Muscle of leg (tissue), 11 donors: ENCODE measurements around the gene HERC4. TPM values are rescaled to one million over a fixed set of nuclear protein-coding genes. Genes with fewer than 3 reads are reported as not detected.
A peak's percentile ranks its signal among the peaks of the same experiment; 100 is the strongest.

Experiments
- DNase-seq: peaks from one replicate; pipeline ENCODE4 v3.0.0; 2013
- H3K27ac ChIP-seq: one replicate; pipeline ENCODE4 v1.5.1; 2013; ENCODE audit warnings: mild to moderate bottlenecking, low read length, control low read depth
- H3K27me3 ChIP-seq: one replicate; pipeline ENCODE4 v1.6.1; 2013; ENCODE audit warnings: low read length; ENCODE audit not compliant: control insufficient read depth, insufficient read depth
- H3K36me3 ChIP-seq: one replicate; pipeline ENCODE4 v1.6.1; 2013; ENCODE audit warnings: low read length; ENCODE audit not compliant: control insufficient read depth, insufficient read depth
- H3K4me1 ChIP-seq: one replicate; pipeline ENCODE4 v1.6.1; 2013; ENCODE audit warnings: low read length; ENCODE audit not compliant: control insufficient read depth, insufficient read depth
- H3K4me3 ChIP-seq: one replicate; pipeline ENCODE4 v1.5.1; 2013; ENCODE audit warnings: low read length, control low read depth
- H3K9me3 ChIP-seq: replicated peaks from 2 replicates; pipeline ENCODE4 v1.6.1; 2013; ENCODE audit warnings: low read depth, low read length; ENCODE audit not compliant: control insufficient read depth
- WGBS: methylation state at CpG from one replicate; pipeline ENCODE4 v1.1.5; 2013; ENCODE audit warnings: missing lambda C conversion rate; ENCODE audit not compliant: insufficient coverage; 5-methylcytosine and 5-hydroxymethylcytosine counted together
- polyA plus RNA-seq, 8 donors: library from polyadenylated mRNA; unstranded; fragments of 120-200 nt; gene quantifications; one replicate each; pipeline versions ENCODE4 v1.2.1 to v1.2.3, GENCODE V29; 2013; ENCODE audit warnings: inconsistent platforms in 1 of 8, low replicate concordance in 1 of 8; ENCODE audit not compliant: insufficient read length in 8 of 8, insufficient read depth in 1 of 8
- total RNA-seq: library from RNA; stranded (reverse); fragments of 120-200 nt; gene quantifications from one replicate; pipeline ENCODE4 v1.2.4, GENCODE V29; 2013

The HERC4 gene
- total and polyA plus RNA-seq, 9 donors = 25.1 to 36.4 (median 28.5) TPM

- H3K27me3 ChIP-seq = no peaks in the 10 kb centered on the region
- H3K36me3 ChIP-seq = no peaks in the 10 kb centered on the region
- H3K27ac ChIP-seq = peak within 1 kb of the TSS; percentile 91
- no peaks in the 10 kb centered on the region for H3K9me3 ChIP-seq
- DNase-seq = peak; percentile 78
- 56% methylated on average over 1 of the region's 3 CpGs for WGBS
- H3K4me1 ChIP-seq = peaks cover 9% of the 10 kb centered on the region
- peak within 1 kb of the TSS; percentile 49 for H3K4me3 ChIP-seq
Observed at GRCh38 chr10:68109331-68109730, 34.2 kb upstream of the HERC4 start, which contains the start of gene MYPN. MYPN (plus strand) TSS chr10:68109488; CDS start chr10:68121439, 11,951 bp downstream.

DNA sequence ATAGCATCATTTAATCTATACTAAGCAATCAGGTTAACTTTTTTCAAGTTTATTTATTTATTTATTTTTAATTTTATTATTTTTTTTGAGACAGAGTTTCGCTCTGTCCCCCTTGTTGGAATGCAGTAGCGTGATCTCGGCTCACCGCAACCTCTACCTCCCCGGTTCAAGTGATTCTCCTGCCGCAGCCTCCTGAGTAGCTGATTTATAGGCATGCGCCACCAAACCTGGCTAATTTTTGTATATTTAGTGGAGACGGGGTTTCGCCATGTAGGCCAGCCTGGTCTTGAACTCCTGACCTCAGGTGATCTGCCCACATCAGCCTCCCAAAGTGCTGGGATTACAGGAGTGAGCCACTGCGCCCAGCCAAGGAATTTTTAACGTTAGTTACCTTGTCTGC, 33.6 kb upstream of the HERC4 start:
- DNase-seq = no peak
- WGBS = 88% methylated on average over 6 of the region's 11 CpGs
- Histone ChIP-seq H3K36me3 (no peaks in the 10 kb centered on the region), H3K9me3 (no peaks in the 10 kb centered on the region), H3K4me1 (peaks cover 9% of the 10 kb centered on the region), H3K27me3 (no peaks in the 10 kb centered on the region), H3K4me3 (peak overlapping the region; percentile 2), H3K27ac (peak overlapping the region; percentile 91)

DNA sequence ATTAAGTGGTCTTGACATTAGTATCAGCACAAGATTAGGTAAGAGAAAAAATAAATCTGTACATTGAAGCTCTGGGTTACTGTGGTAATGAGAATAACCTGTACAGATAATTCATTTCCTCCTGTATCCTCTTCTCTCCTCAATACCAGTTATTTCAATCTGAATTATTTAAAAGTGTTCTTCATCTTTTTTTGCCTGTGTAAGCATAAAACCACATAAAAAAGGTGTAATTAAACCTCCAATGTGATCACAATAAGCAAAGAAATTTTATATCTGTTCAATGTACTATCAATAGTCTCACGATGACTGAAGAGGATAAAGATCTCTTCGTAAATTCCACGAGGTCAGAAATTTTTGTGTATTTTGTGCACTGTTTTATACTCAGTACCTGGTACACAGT, 33.0 kb upstream of the HERC4 start:
- no peaks in the 10 kb centered on the region for H3K36me3 ChIP-seq
- H3K4me1 ChIP-seq = peaks cover 9% of the 10 kb centered on the region
- WGBS = no CpG with 5 or more reads among the region's 3 CpGs
- no peak overlapping the region for H3K4me3 ChIP-seq
- no peaks in the 10 kb centered on the region for H3K9me3 ChIP-seq
- no peak for DNase-seq
- H3K27ac ChIP-seq = no peak overlapping the region
- H3K27me3 ChIP-seq = no peaks in the 10 kb centered on the region

- Histone ChIP-seq H3K36me3 (no peaks in the 10 kb centered on the region), H3K4me3 (no peak overlapping the region), H3K27me3 (no peaks in the 10 kb centered on the region), H3K27ac (no peak overlapping the region), H3K4me1 (peaks cover 9% of the 10 kb centered on the region), H3K9me3 (no peaks in the 10 kb centered on the region)
- no peak for DNase-seq
- WGBS = no CpG with 5 or more reads among the region's 1 CpG
Observed at GRCh38 chr10:68107651-68108050, 32.6 kb upstream of the HERC4 start.

- Histone ChIP-seq H3K4me1 (peaks cover 9% of the 10 kb centered on the region), H3K9me3 (no peaks in the 10 kb centered on the region), H3K27ac (peak overlapping the region; percentile 53), H3K4me3 (peak overlapping the region; percentile 4), H3K36me3 (no peaks in the 10 kb centered on the region), H3K27me3 (no peaks in the 10 kb centered on the region)
- WGBS = 17% methylated on average over 1 of the region's 3 CpGs
- DNase-seq = peak; percentile 68
Observed at GRCh38 chr10:68106656-68107055, 31.6 kb upstream of the HERC4 start.

DNA sequence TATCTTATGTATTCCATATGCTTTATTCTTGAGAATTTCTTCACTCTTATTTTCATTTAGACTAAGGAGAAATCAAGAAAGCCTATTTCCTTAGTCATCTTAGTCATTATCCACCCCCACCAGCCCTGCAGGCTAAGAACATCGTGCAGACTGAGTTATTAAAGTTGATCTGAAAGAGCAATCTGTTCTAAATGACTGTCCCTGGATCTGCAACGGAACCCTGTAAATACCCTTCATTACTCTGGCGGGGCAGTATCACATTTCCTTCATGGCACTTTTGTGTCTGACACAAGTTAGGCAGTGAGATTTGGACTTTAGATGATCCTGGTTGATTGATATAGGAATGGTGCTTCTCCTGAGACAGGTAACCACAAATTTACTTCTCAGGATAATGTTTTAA, 30.7 kb upstream of the HERC4 start:
- H3K9me3 ChIP-seq = no peaks in the 10 kb centered on the region
- DNase-seq = peak; percentile 44
- peaks cover 9% of the 10 kb centered on the region for H3K4me1 ChIP-seq
- no peak overlapping the region for H3K4me3 ChIP-seq
- no peaks in the 10 kb centered on the region for H3K36me3 ChIP-seq
- H3K27ac ChIP-seq = peak overlapping the region; percentile 53
- no peaks in the 10 kb centered on the region for H3K27me3 ChIP-seq
- WGBS = no CpG with 5 or more reads among the region's 3 CpGs

GRCh38 chr10:68103901-68104300, 28.8 kb upstream of the HERC4 start:
- Histone ChIP-seq H3K36me3 (no peaks in the 10 kb centered on the region), H3K27ac (no peak overlapping the region), H3K4me1 (peaks cover 5% of the 10 kb centered on the region), H3K27me3 (no peaks in the 10 kb centered on the region), H3K4me3 (no peak overlapping the region), H3K9me3 (no peaks in the 10 kb centered on the region)
- DNase-seq = no peak
- WGBS = no CpG with 5 or more reads among the region's 3 CpGs

DNA sequence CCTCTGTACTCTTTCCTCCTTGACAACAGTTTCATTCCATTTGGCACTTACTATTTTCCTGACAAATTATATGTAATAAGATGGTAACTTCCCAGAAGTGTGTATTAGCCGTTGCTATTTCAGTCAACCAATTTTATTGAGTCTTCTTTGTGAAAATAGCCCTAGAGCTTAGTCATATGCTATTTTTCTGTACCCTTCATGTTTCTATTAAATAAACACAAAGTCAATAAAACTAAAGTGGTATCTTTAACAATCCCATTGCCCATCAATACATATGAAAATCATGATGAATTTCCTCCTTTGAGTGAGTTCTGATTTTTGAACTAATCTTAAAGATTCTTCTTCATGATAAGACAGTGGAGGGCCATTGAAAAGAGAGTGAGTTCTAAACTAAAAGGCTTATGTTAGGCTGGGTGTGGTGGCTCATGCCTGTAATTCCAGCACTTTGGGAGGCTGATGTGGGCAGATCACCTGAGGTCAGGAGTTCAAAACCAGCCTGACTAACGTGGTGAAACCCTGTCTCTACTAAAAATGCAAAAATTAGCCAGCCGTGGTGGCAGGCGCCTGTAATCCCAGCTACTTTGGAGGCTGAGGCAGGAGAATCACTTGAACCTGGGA, 28.3 kb upstream of the HERC4 start:
- peaks cover 2% of the 10 kb centered on the region for H3K4me1 ChIP-seq
- H3K9me3 ChIP-seq = no peaks in the 10 kb centered on the region
- H3K4me3 ChIP-seq = no peak overlapping the region
- DNase-seq = no peak
- no peaks in the 10 kb centered on the region for H3K36me3 ChIP-seq
- no peaks in the 10 kb centered on the region for H3K27me3 ChIP-seq
- no peak overlapping the region for H3K27ac ChIP-seq
- 94% methylated on average over 2 of the region's 4 CpGs for WGBS

DNA sequence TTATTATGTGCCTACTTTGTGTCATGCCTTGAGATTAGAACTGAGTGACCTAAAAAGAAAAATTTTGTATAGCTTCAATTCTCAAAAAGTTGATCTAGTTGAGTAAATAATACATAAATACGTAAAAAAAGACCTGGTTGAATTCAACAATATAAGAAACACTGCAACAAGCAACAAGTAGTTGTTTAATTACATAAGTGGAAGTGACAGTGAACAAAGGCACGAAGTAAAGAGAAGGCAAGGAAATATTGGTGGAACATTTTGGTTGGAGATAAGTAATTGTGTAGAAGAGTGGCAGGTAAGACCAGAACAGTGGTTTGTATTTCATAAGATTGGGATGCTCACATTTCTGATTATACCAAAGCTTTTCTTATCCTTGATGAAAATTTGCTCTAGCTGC, 26.0 kb upstream of the HERC4 start:
- DNase-seq = no peak
- Histone ChIP-seq H3K4me3 (no peak overlapping the region), H3K9me3 (no peaks in the 10 kb centered on the region), H3K36me3 (no peaks in the 10 kb centered on the region), H3K27me3 (no peaks in the 10 kb centered on the region), H3K4me1 (peaks cover 2% of the 10 kb centered on the region), H3K27ac (no peak overlapping the region)
- no CpG with 5 or more reads among the region's 2 CpGs for WGBS

DNA sequence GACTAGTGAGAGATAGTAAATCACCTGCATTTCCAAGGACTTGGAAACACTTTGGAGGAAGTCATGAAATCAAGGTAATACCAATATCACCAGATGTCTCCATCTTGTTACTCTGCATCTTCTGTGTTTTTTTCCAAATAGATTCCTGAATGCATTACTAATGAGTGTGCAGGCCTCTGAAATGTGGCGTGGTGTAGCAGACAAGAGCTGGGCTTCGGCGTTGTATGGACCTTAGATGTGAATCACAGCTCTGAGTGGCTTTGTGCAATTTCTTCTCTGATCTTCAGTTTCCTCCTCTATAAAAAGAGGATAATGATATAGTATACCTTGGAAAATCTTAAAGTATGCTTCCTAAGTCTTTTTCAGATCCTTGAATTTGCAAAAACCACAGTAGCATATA, 24.7 kb upstream of the HERC4 start:
- Histone ChIP-seq H3K9me3 (no peaks in the 10 kb centered on the region), H3K4me1 (no peaks in the 10 kb centered on the region), H3K4me3 (no peak overlapping the region), H3K36me3 (no peaks in the 10 kb centered on the region), H3K27me3 (no peaks in the 10 kb centered on the region), H3K27ac (no peak overlapping the region)
- DNase-seq = no peak
- 80% methylated on average over 1 of the region's 3 CpGs for WGBS
